GM19372 (cell line): ENCODE measurements around the gene RPS29.

Source experiments
- ATAC-seq: cut with Tn5 transposase; IDR thresholded peaks from one replicate; pipeline ENCODE4 v1.9.1; 2021; ENCODE audit warnings: mild to moderate bottlenecking, low read depth, moderate library complexity; ENCODE audit not compliant: unreplicated experiment

The RPS29 gene

DNA sequence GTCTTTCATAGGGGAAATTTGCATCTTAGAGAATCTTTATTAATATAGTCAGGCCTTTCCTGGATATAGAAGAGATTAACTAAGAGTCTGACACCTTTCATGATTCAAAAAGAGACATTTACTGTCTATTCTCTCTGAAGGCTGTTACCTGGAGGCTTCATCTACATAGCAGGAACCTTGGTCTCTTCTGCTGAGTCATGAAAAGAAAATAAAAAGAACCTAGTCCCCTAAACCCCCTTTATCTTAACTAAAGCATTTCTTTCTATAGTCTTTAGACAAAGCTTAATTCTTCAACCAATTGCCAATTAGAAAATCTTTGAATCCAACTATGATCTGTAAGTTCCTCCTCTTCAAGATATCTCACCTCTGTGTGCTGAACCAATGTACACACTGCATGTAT lies 33.1 kb downstream of the RPS29 start:
- no peak for ATAC-seq

DNA sequence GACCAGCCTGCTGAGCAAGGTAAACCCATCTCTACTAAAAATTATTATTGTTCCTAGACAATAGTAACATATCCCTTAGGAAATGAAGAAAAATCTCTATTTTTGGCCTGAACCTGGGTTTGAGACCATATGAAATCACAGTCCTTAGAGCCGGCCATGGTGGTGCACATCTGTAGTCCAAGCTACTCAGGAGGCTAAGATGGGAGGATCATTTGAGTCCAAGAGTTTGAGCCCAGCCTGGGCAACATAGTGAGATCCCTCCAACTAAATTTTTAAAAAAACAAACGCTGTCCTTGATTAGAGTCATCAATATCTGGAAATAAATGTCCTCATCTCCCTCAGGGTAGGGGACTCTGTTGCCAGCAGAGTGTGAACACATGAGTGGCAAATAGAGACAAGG lies 34.6 kb downstream of the RPS29 start:
- no peak for ATAC-seq

DNA sequence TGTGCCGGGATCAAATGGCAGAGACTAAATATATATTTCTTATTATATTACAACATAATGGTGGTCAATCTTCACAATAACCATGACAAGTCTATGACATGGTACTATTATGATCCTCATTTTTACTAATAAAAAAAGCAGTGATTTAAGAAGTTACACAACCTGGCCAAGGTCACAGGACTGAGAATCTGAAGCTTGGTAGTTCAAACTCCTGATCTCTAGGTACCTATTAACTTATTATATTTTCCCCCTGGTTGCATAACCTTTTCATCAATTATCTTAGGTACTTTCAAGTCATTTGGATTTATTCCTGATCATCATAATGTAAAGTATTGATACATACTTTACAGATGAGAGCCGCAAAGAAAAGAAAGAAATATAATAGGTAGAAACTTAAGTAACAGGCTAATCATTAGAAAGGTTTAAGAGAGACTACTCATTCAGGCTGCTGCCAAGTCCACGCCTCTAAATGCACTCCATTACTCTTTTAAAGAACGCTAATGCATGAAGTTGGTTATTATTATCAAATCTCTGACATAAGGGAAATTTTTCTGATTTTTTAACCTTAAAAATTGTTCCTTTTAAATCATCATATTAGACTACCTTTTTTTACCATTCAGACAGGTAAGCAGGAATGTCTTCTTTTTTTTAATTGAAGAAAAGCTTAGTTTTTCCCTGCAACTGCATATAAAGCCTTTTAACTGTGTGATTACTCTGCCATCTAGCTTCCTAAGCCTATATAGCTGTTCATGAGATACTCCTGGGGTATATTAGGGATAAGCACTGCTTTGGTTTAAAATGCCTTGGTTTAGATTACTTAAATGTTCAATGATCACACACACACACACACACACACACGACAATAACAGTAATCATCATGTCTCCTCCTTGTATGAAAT lies 35.6 kb downstream of the RPS29 start:
- ATAC-seq = no peak

- no peak for ATAC-seq
These were observed 36.3 kb downstream of the RPS29 start for GRCh38 chr14:49549881-49550280.

GRCh38 chr14:49549446-49549845 lies 36.7 kb downstream of the RPS29 start:
- no peak for ATAC-seq

DNA sequence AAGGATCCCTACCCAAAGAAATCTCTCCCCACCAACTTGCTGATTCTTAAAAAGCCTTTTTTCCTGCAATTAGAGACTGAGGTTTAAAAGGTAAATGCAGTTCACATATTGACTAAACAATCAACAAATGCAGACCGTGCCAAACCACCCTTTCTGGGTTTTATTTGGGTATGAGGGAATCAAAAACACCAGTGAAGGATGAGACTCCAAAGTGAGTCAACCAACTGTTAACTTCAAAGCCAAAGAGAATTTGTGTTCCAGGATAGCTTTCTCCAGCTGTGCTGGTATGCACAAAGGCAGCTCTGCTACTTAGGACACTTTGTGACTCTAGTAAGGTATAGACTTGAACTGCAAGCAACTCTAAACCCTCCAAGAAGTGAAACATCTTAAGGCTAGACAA lies 39.4 kb downstream of the RPS29 start:
- ATAC-seq = no peak

DNA sequence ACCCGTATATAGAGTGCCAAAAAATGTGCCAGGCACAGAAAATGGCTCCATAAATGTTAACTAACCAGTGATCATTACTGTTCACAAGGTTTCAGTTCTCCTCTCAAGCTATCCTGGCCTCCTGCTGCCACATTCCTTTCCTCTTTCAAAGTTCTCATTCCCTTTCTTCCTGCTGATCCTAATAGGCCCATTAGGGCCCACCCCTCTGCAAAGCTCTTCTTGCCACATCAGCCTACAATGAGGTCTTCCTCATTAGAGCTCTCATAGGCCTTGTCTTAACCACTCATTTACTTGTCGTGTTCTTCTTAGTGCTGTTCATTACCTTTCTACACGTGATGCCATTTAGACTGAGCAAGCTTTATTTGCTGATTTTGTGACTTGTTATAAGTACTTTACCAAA lies 40.5 kb downstream of the RPS29 start:
- no peak for ATAC-seq

DNA sequence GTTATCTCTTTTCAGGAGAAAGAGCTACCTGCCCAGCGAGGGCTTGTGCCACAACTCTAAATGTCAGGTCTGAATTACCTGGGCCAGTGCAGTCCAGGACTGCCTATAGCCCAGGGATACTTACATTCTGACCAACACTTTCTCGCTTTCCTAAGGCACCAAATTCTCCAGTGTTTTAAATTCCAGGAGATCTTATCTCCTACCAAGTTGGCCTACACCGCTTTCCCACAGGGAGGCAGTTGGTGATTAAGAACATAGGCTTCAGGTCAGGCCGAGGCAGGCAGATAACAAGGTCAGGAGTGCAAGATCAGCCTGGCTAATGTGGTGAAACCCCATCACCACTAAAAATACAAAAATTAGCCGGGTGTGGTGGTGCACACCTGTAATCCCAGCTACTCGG lies 41.1 kb downstream of the RPS29 start:
- ATAC-seq = no peak

DNA sequence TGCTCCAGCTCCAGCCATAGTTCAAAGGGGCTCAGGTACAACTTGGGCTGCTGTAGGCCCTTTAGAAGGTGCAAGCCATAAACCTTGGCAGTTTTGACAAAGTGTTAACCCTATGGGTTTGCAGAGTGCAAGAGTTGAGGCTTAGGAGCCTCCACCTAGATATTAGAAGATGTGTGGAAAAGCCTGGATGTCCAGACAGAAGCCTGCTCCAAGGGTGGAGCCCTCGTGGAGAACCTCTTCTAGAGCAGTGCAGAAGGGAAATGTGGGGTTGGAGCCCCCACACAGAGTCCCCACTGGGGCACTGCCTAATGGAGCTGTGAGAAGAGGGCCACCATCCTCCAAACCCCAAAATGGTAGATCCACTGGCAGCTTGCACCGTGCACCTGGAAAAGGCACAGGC lies 45.1 kb downstream of the RPS29 start:
- ATAC-seq = no peak

DNA sequence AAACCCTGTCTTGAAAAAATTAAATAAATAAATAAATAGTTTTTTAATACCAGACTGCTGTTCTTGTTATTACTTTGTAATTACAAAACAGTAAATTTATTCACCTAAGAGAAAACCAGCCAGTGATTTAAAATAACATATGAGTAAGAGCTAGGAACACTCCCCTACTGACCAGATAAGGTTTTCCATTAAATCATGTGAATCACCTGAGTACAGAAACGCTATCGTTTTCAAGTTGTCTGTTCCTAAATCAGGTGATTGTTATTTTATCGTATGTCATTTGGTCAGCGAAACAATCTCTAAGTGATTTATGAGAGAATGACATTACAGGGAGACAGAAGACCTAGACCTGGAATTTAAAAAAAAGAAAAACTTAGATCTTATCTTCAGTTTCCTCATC lies 47.3 kb downstream of the RPS29 start:
- ATAC-seq = no peak
